C4-2B (cell line): Measurements from ENCODE around the gene ADAT2.

Experiments used
- CTCF ChIP-seq: fragments of 450-650 bp; conservative IDR thresholded peaks from 2 replicates; pipeline ENCODE4 v1.5.1; 2017; ENCODE audit warnings: mild to moderate bottlenecking
- ZFX ChIP-seq: fragments of 450-650 bp; IDR thresholded peaks from 2 replicates; pipeline ENCODE4 v1.6.1; 2017

GRCh38 chr6:143399176-143399575, 51.3 kb downstream of the ADAT2 start:
- TF ChIP-seq CTCF (no peak), ZFX (no peak)
